ENCODE data around the gene CTBP2. TPM values are rescaled to one million over a fixed set of nuclear protein-coding genes. Genes with fewer than 3 reads are reported as not detected.

CTBP2 gene
- total and polyA plus RNA-seq, 2 of the 13 experiments (the other 11 are each of a cell fraction or from before 2014, with no cell fraction given) = 0.08 TPM; not detected in 1

GRCh38 chr10:125148528-125148927, 11.8 kb downstream of the CTBP2 start:
- ChIA-PET CTCF (ENCODE audit: low intra/inter-chr PET ratio, low total read pairs) (no interaction called here), POLR2A (no interaction called here)
- no peaks in the 10 kb centered on the region for H3K36me3 ChIP-seq (replicated peaks in 1 of 2; ENCODE audit: control insufficient read depth in 1 of 2, insufficient read depth in 2 of 2, low read length in 2 of 2)
- H3K79me2 ChIP-seq (ENCODE audit: insufficient read depth, low read length) = no peaks in the 10 kb centered on the region
- H4K20me1 ChIP-seq (ENCODE audit: insufficient read depth, low read length) = no peaks in the 10 kb centered on the region
- TF ChIP-seq TBX3 (IDR thresholded peaks at IDR 0.05; ENCODE audit: borderline replicate concordance) = no peak
- TF ChIP-seq ZSCAN29 (CRISPR knock-in tag; conservative IDR thresholded peaks at IDR 0.05) = no peak
- no peak overlapping the region for H3K4me3 ChIP-seq (replicated peaks in 1 of 3; ENCODE audit: insufficient read depth in 1 of 3, low read depth in 2 of 3, low read length in 3 of 3)
- in situ Hi-C loops (cut with HindIII; ENCODE audit: extremely low pct_ligation_motif_present, low pct_unique_long_range_greater_than_20kb) (no loop called here), intact Hi-C loops (cut with micrococcal nuclease; ENCODE audit: unreplicated experiment) (no loop called here)
- 0% methylated on average over 1 of the region's 4 CpGs for WGBS (ENCODE audit: low lambda C conversion rate)
- no peaks in the 10 kb centered on the region for H3K9me3 ChIP-seq (ENCODE audit: low read length)
- DNase-seq (ENCODE audit: low spot score) (no peak), ATAC-seq (no peak), FAIRE-seq (no peak)
- peaks cover 17 to 64% of the 10 kb centered on the region in 2 experiments; a peak in 4 of 5 replicates for H3K27me3 ChIP-seq (ENCODE audit: control insufficient read depth in 1 of 2, insufficient read depth in 2 of 2, low read length in 2 of 2)
- no peak overlapping the region for H3K27ac ChIP-seq (ENCODE audit: extremely low read length, insufficient read depth, low read length)
- H3K4me1 ChIP-seq (ENCODE audit: insufficient read depth, low read length) = no peaks in the 10 kb centered on the region
- no peak overlapping the region for H3K4me2 ChIP-seq (ENCODE audit: low read depth, low read length)
- no peak overlapping the region for H2AFZ ChIP-seq (ENCODE audit: low read length)
- BruUV-seq (replicated peaks) = no TSS peak
- no peak overlapping the region for H3K9ac ChIP-seq (ENCODE audit: insufficient read depth, low read depth, low read length)

- POLR2A ChIA-PET = no interaction called here
- CTCF ChIA-PET (ENCODE audit: low intra/inter-chr PET ratio, low total read pairs) = no interaction called here
- BruUV-seq (replicated peaks) = no TSS peak
- H3K79me2 ChIP-seq (ENCODE audit: insufficient read depth, low read length) = no peaks in the 10 kb centered on the region
- no peak for ATAC-seq
- WGBS (ENCODE audit: low lambda C conversion rate) = 24% methylated on average over 7 of the region's 7 CpGs
- H4K20me1 ChIP-seq (ENCODE audit: insufficient read depth, low read length) = no peaks in the 10 kb centered on the region
- H3K9me3 ChIP-seq (ENCODE audit: low read length) = no peaks in the 10 kb centered on the region
- FAIRE-seq = no peak
- H3K4me3 ChIP-seq (replicated peaks in 1 of 3; ENCODE audit: insufficient read depth in 1 of 3, low read depth in 2 of 3, low read length in 3 of 3) = no peak overlapping the region
- H3K4me1 ChIP-seq (ENCODE audit: insufficient read depth, low read length) = no peaks in the 10 kb centered on the region
- no peak overlapping the region for H3K4me2 ChIP-seq (ENCODE audit: low read depth, low read length)
- in situ Hi-C loops (cut with HindIII; ENCODE audit: extremely low pct_ligation_motif_present, low pct_unique_long_range_greater_than_20kb) (no loop called here), intact Hi-C loops (cut with micrococcal nuclease; ENCODE audit: unreplicated experiment) (no loop called here)
- H3K27me3 ChIP-seq (ENCODE audit: control insufficient read depth in 1 of 2, insufficient read depth in 2 of 2, low read length in 2 of 2) = peaks cover 15 to 59% of the 10 kb centered on the region in 2 experiments; a peak in 4 of 5 replicates
- H3K36me3 ChIP-seq (replicated peaks in 1 of 2; ENCODE audit: control insufficient read depth in 1 of 2, insufficient read depth in 2 of 2, low read length in 2 of 2) = no peaks in the 10 kb centered on the region
- no peak overlapping the region for H2AFZ ChIP-seq (ENCODE audit: low read length)
- DNase-seq (ENCODE audit: low spot score) = no peak
- no peak overlapping the region for H3K27ac ChIP-seq (ENCODE audit: extremely low read length, insufficient read depth, low read length)
- no peak overlapping the region for H3K9ac ChIP-seq (ENCODE audit: insufficient read depth, low read depth, low read length)
- no peak for TF ChIP-seq NR1H2 (CRISPR knock-in tag; IDR thresholded peaks at IDR 0.05; ENCODE audit: borderline replicate concordance, low read depth)
- TF ChIP-seq ZNF577 (CRISPR knock-in tag; IDR thresholded peaks at IDR 0.05; ENCODE audit: borderline replicate concordance, low read depth) = no peak
- no peak for TF ChIP-seq ZNF331 (CRISPR knock-in tag; IDR thresholded peaks at IDR 0.05)
- no peak for TF ChIP-seq ZNF430 (CRISPR knock-in tag; IDR thresholded peaks at IDR 0.05)
- no peak for TF ChIP-seq HMG20A (CRISPR knock-in tag; IDR thresholded peaks at IDR 0.05; ENCODE audit: borderline replicate concordance)
- no peak for TF ChIP-seq BRF2 (CRISPR knock-in tag; IDR thresholded peaks at IDR 0.05)
- TF ChIP-seq STAG1 (CRISPR knock-in tag; IDR thresholded peaks at IDR 0.05) = no peak
- TF ChIP-seq ZNF572 (CRISPR knock-in tag; IDR thresholded peaks at IDR 0.05) = no peak
- TF ChIP-seq ZNF691 (CRISPR knock-in tag; IDR thresholded peaks at IDR 0.05; ENCODE audit: borderline replicate concordance, low read depth) = no peak
- TF ChIP-seq ZNF891 (CRISPR knock-in tag; IDR thresholded peaks at IDR 0.05) = no peak
- TF ChIP-seq ZBTB38 (CRISPR knock-in tag; IDR thresholded peaks at IDR 0.05) = no peak
These were observed 12.4 kb downstream of the CTBP2 start for GRCh38 chr10:125147971-125148439.

Measured in HepG2 (cell line).